NCI-H128 (cell line): ENCODE results near the gene ITM2C.

Experiments
- DNase-seq: peaks from one replicate; lab custom pipeline; 2025; ENCODE audit not compliant: unreplicated experiment; lab: John Stamatoyannopoulos, UW

ITM2C gene

GRCh38 chr2:230849633-230850357 is 14.9 kb upstream of the ITM2C start:
- no peak for DNase-seq

- no peak for DNase-seq
Observed at GRCh38 chr2:230850358-230850658, 14.4 kb upstream of the ITM2C start.

- no peak for DNase-seq
Observed at GRCh38 chr2:230852113-230852512, 12.6 kb upstream of the ITM2C start.

GRCh38 chr2:230861552-230862255 is 3.0 kb upstream of the ITM2C start:
- no peak for DNase-seq

- no peak for DNase-seq
Observed at GRCh38 chr2:230862292-230862691, 2.5 kb upstream of the ITM2C start.

GRCh38 chr2:230863031-230863430 is 1.7 kb upstream of the ITM2C start:
- DNase-seq: no peak

- DNase-seq: no peak
Observed at GRCh38 chr2:230863442-230864121, 1.2 kb upstream of the ITM2C start.

GRCh38 chr2:230864122-230864604 is 579 bp upstream of the ITM2C start:
- DNase-seq: no peak

- DNase-seq: no peak
Observed at GRCh38 chr2:230865307-230865765, 594 bp downstream of the ITM2C start.

- no peak for DNase-seq
Observed at GRCh38 chr2:230865766-230866755, 1.3 kb downstream of the ITM2C start.

- DNase-seq: no peak
Observed at GRCh38 chr2:230866756-230867523, 2.2 kb downstream of the ITM2C start.

- no peak for DNase-seq
Observed at GRCh38 chr2:230868161-230868946, 3.6 kb downstream of the ITM2C start.

GRCh38 chr2:230868947-230869913 is 4.5 kb downstream of the ITM2C start:
- no peak for DNase-seq

GRCh38 chr2:230869914-230870543 is 5.3 kb downstream of the ITM2C start:
- no peak for DNase-seq

- DNase-seq: no peak
Observed at GRCh38 chr2:230870544-230871360, 6.0 kb downstream of the ITM2C start.

GRCh38 chr2:230871361-230872150 is 6.8 kb downstream of the ITM2C start:
- no peak for DNase-seq
